OCI-LY3 (cell line): ENCODE measurements around the gene RNF212B.
"Not testable (repeated sequence)": the region's sequence is repeated elsewhere in the genome, so short reads cannot be mapped to it uniquely, and the experiment has no call there.

Experiments
- H2AFZ ChIP-seq: fragments of 200-600, 300-600 bp; shearing (Covaris generic); 2 replicates; pipeline ENCODE4 v1.6.0; 2014; ENCODE audit warnings: antibody characterized with exemption, low read depth, low read length
- H3K27ac ChIP-seq: fragments of 200-600, 300-600 bp; sonication (generic); 2 replicates; pipeline ENCODE4 v1.5.1; 2014; ENCODE audit warnings: mild to moderate bottlenecking, low read length, moderate library complexity, mixed read lengths
- H3K27me3 ChIP-seq: fragments of 200-600, 300-600 bp; sonication (generic); 2 replicates; pipeline ENCODE4 v1.6.1; 2014; ENCODE audit warnings: low read depth, low read length, mixed read lengths
- H3K36me3 ChIP-seq: fragments of 200-600, 300-600 bp; sonication (generic); replicated peaks from 2 replicates; pipeline ENCODE3; 2014; ENCODE audit warnings: low read depth, low read length, mixed read lengths
- H3K4me1 ChIP-seq: fragments of 300-600, 200-600 bp; sonication (generic); 2 replicates; pipeline ENCODE4 v1.6.1; 2014; ENCODE audit warnings: low read length, mixed read lengths
- H3K4me2 ChIP-seq: fragments of 200-600, 300-600 bp; sonication (generic); 2 replicates; pipeline ENCODE4 v1.6.1; 2014; ENCODE audit warnings: low read length, mixed read lengths
- H3K4me3 ChIP-seq: fragments of 300-600, 200-600 bp; sonication (generic); 2 replicates; pipeline ENCODE4 v1.5.1; 2014; ENCODE audit warnings: antibody characterized with exemption, mild to moderate bottlenecking, low read length, moderate library complexity
- H3K79me2 ChIP-seq: fragments of 300-600, 200-600 bp; shearing (Covaris generic); 2 replicates; pipeline ENCODE4 v1.6.1; 2014; ENCODE audit warnings: mild to moderate bottlenecking, low read length, mixed read lengths
- H3K9ac ChIP-seq: fragments of 300-600, 200-600 bp; shearing (Covaris generic); 2 replicates; pipeline ENCODE4 v1.6.0; 2014; ENCODE audit warnings: mild to moderate bottlenecking, low read length, moderate library complexity
- H3K9me3 ChIP-seq: fragments of 200-600, 300-600 bp; shearing (Covaris generic); 2 replicates; pipeline ENCODE4 v1.6.1; 2014; ENCODE audit warnings: low read length, mixed read lengths; ENCODE audit not compliant: insufficient read depth
- H4K20me1 ChIP-seq: fragments of 200-600, 300-600 bp; sonication (generic); 2 replicates; pipeline ENCODE4 v1.6.1; 2016; ENCODE audit warnings: low read length, mixed read lengths; ENCODE audit not compliant: insufficient read depth
- EZH2phosphoT487 ChIP-seq: fragments of 200-600 bp; shearing (Covaris generic); IDR thresholded peaks from 2 replicates; pipeline ENCODE4 v1.6.1; 2018; ENCODE audit warnings: antibody characterized with exemption, mixed run types, low read depth
- TF ChIP-seq, protein P1 (sequence below): fragments of 200-600, 300-600 bp; sonication (generic); IDR thresholded peaks from 2 replicates; pipeline ENCODE4 v1.5.1; 2014; ENCODE audit warnings: antibody characterized with exemption, low read length, low read depth

The RNF212B gene

DNA sequence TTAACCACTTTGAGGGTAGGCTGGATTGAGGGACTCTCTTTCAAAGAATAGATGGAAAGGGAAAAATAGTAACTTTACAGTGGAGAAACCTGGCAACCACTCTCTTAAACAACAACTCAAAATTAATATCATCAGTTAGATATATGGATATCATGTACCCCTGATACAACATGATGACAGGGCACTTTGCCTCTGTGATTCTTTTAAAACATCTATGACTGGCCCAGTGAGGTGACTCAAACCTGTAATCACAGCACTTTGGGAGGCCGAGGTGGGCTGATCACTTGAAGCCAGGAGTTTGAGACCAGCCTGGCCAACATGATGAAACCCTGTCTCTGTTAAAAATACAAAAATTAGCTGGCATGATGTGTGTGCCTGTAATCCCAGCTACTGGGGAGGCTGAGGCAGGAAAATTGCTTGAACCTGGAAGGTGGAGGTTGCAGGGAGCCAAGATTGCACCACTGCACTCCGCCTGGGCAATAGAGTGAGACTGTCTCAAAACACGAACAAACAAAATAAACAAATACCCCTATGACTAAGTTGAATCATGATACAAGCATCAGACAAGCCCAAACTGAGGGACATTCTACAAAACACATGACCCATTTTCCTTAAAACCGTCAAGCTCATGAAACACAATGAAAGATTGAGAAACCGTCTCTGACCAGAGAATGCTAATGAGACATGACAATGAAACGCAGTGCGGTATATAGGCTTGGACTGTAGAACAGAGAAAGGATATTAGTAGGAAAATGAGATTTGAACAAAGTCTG, 27.9 kb upstream of the RNF212B start:
- Histone ChIP-seq H3K4me2 (no peak overlapping the region), H3K9ac (no peak overlapping the region), H3K27me3 (peaks cover 18% of the 10 kb centered on the region), H2AFZ (no peak overlapping the region), H3K36me3 (no peaks in the 10 kb centered on the region), H3K9me3 (no peaks in the 10 kb centered on the region), H3K27ac (no peak overlapping the region), H3K79me2 (no peaks in the 10 kb centered on the region), H3K4me3 (no peak overlapping the region), H3K4me1 (no peaks in the 10 kb centered on the region), H4K20me1 (no peaks in the 10 kb centered on the region)
- no peak for TF ChIP-seq EZH2phosphoT487

DNA sequence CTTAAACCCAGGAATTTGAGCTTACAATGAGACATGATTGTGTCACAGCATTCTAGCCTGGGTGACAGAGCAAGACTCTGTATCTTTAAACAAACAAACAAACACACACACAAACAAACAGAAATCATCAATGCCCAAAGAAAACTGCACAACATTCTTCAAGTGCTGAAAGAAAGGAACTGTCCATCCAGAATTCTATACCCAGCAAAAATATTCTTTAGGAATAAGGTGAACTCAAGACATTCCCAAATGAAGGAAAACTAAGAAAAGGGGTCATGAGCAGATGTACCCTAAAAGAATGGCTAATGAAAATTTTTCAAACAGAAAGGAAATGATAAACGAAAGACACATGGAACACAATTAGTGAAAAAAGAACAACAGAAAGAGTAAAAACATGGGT, 22.3 kb upstream of the RNF212B start:
- no peak overlapping the region for H3K27ac ChIP-seq
- H3K79me2 ChIP-seq, result no peaks in the 10 kb centered on the region
- peaks cover 17% of the 10 kb centered on the region; the same call in 1 of the 2 replicates for H3K27me3 ChIP-seq
- no peaks in the 10 kb centered on the region for H3K36me3 ChIP-seq
- no peak overlapping the region for H3K4me3 ChIP-seq
- peaks cover 5% of the 10 kb centered on the region; the same call in 1 of the 2 replicates for H3K4me1 ChIP-seq
- H3K9me3 ChIP-seq, result no peaks in the 10 kb centered on the region
- TF ChIP-seq EZH2phosphoT487, result no peak
- TF ChIP-seq, protein P1, sequence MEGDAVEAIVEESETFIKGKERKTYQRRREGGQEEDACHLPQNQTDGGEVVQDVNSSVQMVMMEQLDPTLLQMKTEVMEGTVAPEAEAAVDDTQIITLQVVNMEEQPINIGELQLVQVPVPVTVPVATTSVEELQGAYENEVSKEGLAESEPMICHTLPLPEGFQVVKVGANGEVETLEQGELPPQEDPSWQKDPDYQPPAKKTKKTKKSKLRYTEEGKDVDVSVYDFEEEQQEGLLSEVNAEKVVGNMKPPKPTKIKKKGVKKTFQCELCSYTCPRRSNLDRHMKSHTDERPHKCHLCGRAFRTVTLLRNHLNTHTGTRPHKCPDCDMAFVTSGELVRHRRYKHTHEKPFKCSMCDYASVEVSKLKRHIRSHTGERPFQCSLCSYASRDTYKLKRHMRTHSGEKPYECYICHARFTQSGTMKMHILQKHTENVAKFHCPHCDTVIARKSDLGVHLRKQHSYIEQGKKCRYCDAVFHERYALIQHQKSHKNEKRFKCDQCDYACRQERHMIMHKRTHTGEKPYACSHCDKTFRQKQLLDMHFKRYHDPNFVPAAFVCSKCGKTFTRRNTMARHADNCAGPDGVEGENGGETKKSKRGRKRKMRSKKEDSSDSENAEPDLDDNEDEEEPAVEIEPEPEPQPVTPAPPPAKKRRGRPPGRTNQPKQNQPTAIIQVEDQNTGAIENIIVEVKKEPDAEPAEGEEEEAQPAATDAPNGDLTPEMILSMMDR, result no peak
- no peaks in the 10 kb centered on the region for H4K20me1 ChIP-seq
- no peak overlapping the region for H3K9ac ChIP-seq
- no peak overlapping the region for H3K4me2 ChIP-seq
- no peak overlapping the region for H2AFZ ChIP-seq

DNA sequence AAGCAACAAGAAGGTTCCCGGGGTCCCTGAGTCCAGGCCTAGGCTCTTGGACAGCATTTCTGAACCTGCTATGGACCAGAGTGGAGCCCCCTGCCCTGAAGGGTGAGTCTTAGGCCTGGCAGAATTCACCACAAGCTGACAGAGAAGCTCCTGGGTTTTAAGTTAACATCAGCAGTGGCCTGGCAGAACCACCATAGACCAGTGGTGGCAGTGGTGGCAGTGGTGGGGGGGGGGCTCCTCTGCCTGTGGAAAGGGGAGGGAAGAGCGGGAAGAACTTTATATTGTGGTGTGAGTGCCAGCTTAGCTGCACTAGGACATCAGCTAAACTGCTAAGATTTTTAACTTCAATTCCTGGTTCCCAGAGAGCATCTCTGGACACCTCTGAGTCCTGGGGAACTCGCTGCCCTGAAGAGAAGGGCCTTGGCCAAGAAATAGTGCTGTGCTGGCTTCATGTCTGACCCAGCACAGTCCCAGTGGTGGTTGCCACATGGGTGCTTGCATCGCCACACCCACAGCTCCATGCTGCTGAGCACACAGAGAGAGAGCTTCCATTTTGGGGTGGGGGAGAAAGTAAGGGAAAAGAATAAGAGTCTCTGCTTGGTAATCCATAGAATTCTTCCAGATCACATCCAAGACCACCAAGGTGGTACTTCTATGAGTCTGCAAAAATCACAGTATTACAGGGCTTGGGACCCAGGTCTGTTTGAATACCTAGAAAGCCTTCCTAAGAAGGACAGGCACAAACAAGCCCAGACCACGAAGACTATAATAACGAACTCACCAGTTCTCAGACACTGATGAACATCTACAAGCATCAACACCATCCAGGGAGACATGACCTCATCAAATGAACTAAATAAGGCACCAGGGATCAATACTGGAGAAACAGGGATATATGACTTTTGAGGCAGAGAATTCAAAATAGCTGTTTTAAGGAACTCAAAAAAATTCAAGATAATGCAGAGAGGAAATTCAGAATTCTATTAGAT, 20.4 kb upstream of the RNF212B start:
- Histone ChIP-seq H3K4me2 (no peak overlapping the region), H3K27ac (no peak overlapping the region), H3K79me2 (no peaks in the 10 kb centered on the region), H3K36me3 (no peaks in the 10 kb centered on the region), H3K4me1 (peaks cover 5% of the 10 kb centered on the region; the same call in 1 of the 2 replicates), H2AFZ (no peak overlapping the region), H3K9me3 (no peaks in the 10 kb centered on the region), H3K4me3 (no peak overlapping the region), H3K27me3 (peaks cover 23% of the 10 kb centered on the region), H3K9ac (no peak overlapping the region), H4K20me1 (no peaks in the 10 kb centered on the region)
- no peak for TF ChIP-seq EZH2phosphoT487
- TF ChIP-seq, protein P1, result no peak

DNA sequence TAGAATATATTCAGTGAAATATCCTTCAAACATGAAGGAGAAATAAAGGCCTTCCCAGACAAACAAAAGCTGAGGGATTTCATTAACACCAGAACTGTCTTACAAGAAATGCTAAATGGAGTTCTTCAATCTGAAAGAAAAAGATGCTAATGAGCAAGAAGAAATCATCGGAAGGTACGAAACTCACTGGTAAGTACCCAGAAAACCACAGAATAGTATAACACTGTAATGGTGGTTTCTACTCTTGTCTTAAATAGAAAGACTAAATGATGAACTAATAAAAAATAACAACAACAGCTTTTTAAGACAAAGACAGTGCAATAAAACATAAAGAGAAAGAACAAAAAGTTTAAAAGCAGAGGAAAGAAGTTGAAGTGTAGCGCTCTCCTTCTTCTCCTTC, 18.7 kb upstream of the RNF212B start:
- Histone ChIP-seq H3K4me1 (peaks cover 5% of the 10 kb centered on the region; the same call in 1 of the 2 replicates), H3K9me3 (no peaks in the 10 kb centered on the region), H3K36me3 (no peaks in the 10 kb centered on the region), H4K20me1 (no peaks in the 10 kb centered on the region), H3K79me2 (no peaks in the 10 kb centered on the region), H3K9ac (no peak overlapping the region), H3K4me3 (no peak overlapping the region), H3K27ac (no peak overlapping the region), H3K4me2 (peak overlapping the region; percentile 8), H3K27me3 (peaks cover 21% of the 10 kb centered on the region), H2AFZ (no peak overlapping the region)
- TF ChIP-seq, protein P1, result no peak
- TF ChIP-seq EZH2phosphoT487, result no peak

DNA sequence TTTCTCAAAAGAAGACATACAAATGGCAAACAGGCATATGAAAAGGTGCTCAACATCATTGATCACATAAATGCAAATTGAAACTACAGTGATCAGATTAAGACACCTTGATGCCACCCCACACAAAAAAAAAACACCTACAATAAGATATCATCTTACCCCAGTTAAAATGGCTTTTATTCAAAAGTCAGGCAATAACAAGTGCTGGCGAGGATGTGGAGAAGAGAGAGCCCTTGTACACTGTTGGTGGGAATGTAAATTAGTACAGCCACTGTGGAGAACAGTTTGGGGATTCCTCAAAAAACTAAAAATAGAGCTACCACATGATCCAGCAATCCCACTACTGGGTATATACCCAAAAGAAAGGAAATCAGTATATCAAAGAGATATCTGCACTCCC, 12.8 kb upstream of the RNF212B start:
- H3K36me3 ChIP-seq, H2AFZ ChIP-seq, H3K79me2 ChIP-seq, H3K9ac ChIP-seq, H3K27ac ChIP-seq, H3K9me3 ChIP-seq, H3K4me1 ChIP-seq, H3K4me2 ChIP-seq, H4K20me1 ChIP-seq, H3K4me3 ChIP-seq: not testable (repeated sequence)
- H3K27me3 ChIP-seq, result peaks cover 20% of the 10 kb centered on the region
